IPS-18a (cell line): Measurements from ENCODE around the gene ATP1B1.

Experiments
- H3K27ac ChIP-seq: one replicate; pipeline ENCODE4 v1.5.1; 2013; ENCODE audit warnings: low read length
- H3K27me3 ChIP-seq: one replicate; pipeline ENCODE4 v1.6.1; 2013; ENCODE audit warnings: mild to moderate bottlenecking, low read length; ENCODE audit not compliant: control insufficient read depth, insufficient read depth
- H3K36me3 ChIP-seq: one replicate; pipeline ENCODE4 v1.6.1; 2013; ENCODE audit warnings: low read depth, low read length; ENCODE audit not compliant: control insufficient read depth
- H3K4me1 ChIP-seq: one replicate; pipeline ENCODE4 v1.6.1; 2013; ENCODE audit warnings: low read depth, low read length; ENCODE audit not compliant: control insufficient read depth
- H3K4me3 ChIP-seq: one replicate; pipeline ENCODE4 v1.5.1; 2013; ENCODE audit warnings: low read length
- H3K9ac ChIP-seq: one replicate; pipeline ENCODE4 v1.6.1; 2013; ENCODE audit warnings: mild to moderate bottlenecking, low read length, moderate library complexity
- H3K9me3 ChIP-seq: one replicate; pipeline ENCODE4 v1.6.1; 2013; ENCODE audit warnings: low read depth, low read length; ENCODE audit not compliant: control insufficient read depth

The ATP1B1 gene

GRCh38 chr1:169081503-169082123 is 24.9 kb upstream of the ATP1B1 start:
- H3K36me3 ChIP-seq: no peaks in the 10 kb centered on the region
- no peaks in the 10 kb centered on the region for H3K9me3 ChIP-seq
- no peak overlapping the region for H3K9ac ChIP-seq
- no peak overlapping the region for H3K4me3 ChIP-seq
- H3K27ac ChIP-seq: no peak overlapping the region
- no peaks in the 10 kb centered on the region for H3K27me3 ChIP-seq
- H3K4me1 ChIP-seq: no peaks in the 10 kb centered on the region

GRCh38 chr1:169085911-169086310 is 20.6 kb upstream of the ATP1B1 start:
- Histone ChIP-seq H3K27ac (no peak overlapping the region), H3K9me3 (no peaks in the 10 kb centered on the region), H3K9ac (no peak overlapping the region), H3K4me3 (no peak overlapping the region), H3K36me3 (no peaks in the 10 kb centered on the region), H3K27me3 (no peaks in the 10 kb centered on the region), H3K4me1 (peaks cover 8% of the 10 kb centered on the region)

GRCh38 chr1:169086603-169087455 is 19.7 kb upstream of the ATP1B1 start:
- no peak overlapping the region for H3K27ac ChIP-seq
- peaks cover 8% of the 10 kb centered on the region for H3K4me1 ChIP-seq

GRCh38 chr1:169087876-169088275 is 18.6 kb upstream of the ATP1B1 start:
- Histone ChIP-seq H3K9ac (no peak overlapping the region), H3K4me1 (peaks cover 8% of the 10 kb centered on the region), H3K27ac (no peak overlapping the region), H3K36me3 (no peaks in the 10 kb centered on the region), H3K4me3 (no peak overlapping the region), H3K9me3 (no peaks in the 10 kb centered on the region), H3K27me3 (no peaks in the 10 kb centered on the region)

More at GRCh38 chr1:169086603-169087455, 19.7 kb upstream of the ATP1B1 start:
- Histone ChIP-seq H3K9ac (no peak overlapping the region), H3K4me3 (no peak overlapping the region), H3K27me3 (no peaks in the 10 kb centered on the region), H3K36me3 (no peaks in the 10 kb centered on the region), H3K9me3 (no peaks in the 10 kb centered on the region)

- Histone ChIP-seq H3K27ac (no peak overlapping the region), H3K4me3 (no peak overlapping the region), H3K27me3 (no peaks in the 10 kb centered on the region), H3K36me3 (no peaks in the 10 kb centered on the region), H3K4me1 (peaks cover 8% of the 10 kb centered on the region), H3K9me3 (no peaks in the 10 kb centered on the region), H3K9ac (no peak overlapping the region)
Observed at GRCh38 chr1:169089776-169090175, 16.7 kb upstream of the ATP1B1 start.

- no peaks in the 10 kb centered on the region for H3K36me3 ChIP-seq
- H3K4me1 ChIP-seq: peaks cover 8% of the 10 kb centered on the region
- H3K27ac ChIP-seq: no peak overlapping the region
- H3K9ac ChIP-seq: no peak overlapping the region
- no peaks in the 10 kb centered on the region for H3K9me3 ChIP-seq
- no peaks in the 10 kb centered on the region for H3K27me3 ChIP-seq
- no peak overlapping the region for H3K4me3 ChIP-seq
Observed at GRCh38 chr1:169090308-169090899, 16.1 kb upstream of the ATP1B1 start.

GRCh38 chr1:169090900-169091311 is 15.6 kb upstream of the ATP1B1 start:
- H3K4me3 ChIP-seq: no peak overlapping the region
- H3K9me3 ChIP-seq: no peaks in the 10 kb centered on the region
- no peaks in the 10 kb centered on the region for H3K36me3 ChIP-seq
- no peaks in the 10 kb centered on the region for H3K27me3 ChIP-seq
- H3K4me1 ChIP-seq: peaks cover 8% of the 10 kb centered on the region
- no peak overlapping the region for H3K27ac ChIP-seq
- H3K9ac ChIP-seq: no peak overlapping the region

GRCh38 chr1:169091480-169091941 is 15.0 kb upstream of the ATP1B1 start:
- no peak overlapping the region for H3K4me3 ChIP-seq
- H3K9me3 ChIP-seq: no peaks in the 10 kb centered on the region
- H3K27ac ChIP-seq: no peak overlapping the region
- H3K9ac ChIP-seq: no peak overlapping the region
- no peaks in the 10 kb centered on the region for H3K27me3 ChIP-seq
- H3K4me1 ChIP-seq: peaks cover 8% of the 10 kb centered on the region
- no peaks in the 10 kb centered on the region for H3K36me3 ChIP-seq

GRCh38 chr1:169092399-169092798 is 14.1 kb upstream of the ATP1B1 start:
- H3K36me3 ChIP-seq: no peaks in the 10 kb centered on the region
- no peak overlapping the region for H3K9ac ChIP-seq
- no peak overlapping the region for H3K4me3 ChIP-seq
- H3K9me3 ChIP-seq: no peaks in the 10 kb centered on the region
- no peaks in the 10 kb centered on the region for H3K27me3 ChIP-seq
- H3K4me1 ChIP-seq: peaks cover 8% of the 10 kb centered on the region
- H3K27ac ChIP-seq: no peak overlapping the region

- Histone ChIP-seq H3K4me1 (peaks cover 5% of the 10 kb centered on the region), H3K27ac (no peak overlapping the region)
Observed at GRCh38 chr1:169094897-169095569, 11.5 kb upstream of the ATP1B1 start.

GRCh38 chr1:169098380-169098779 is 8.1 kb upstream of the ATP1B1 start:
- H3K9me3 ChIP-seq: no peaks in the 10 kb centered on the region
- H3K9ac ChIP-seq: no peak overlapping the region
- no peak overlapping the region for H3K27ac ChIP-seq
- H3K4me1 ChIP-seq: peaks cover 10% of the 10 kb centered on the region
- H3K36me3 ChIP-seq: no peaks in the 10 kb centered on the region
- H3K4me3 ChIP-seq: no peak overlapping the region
- H3K27me3 ChIP-seq: no peaks in the 10 kb centered on the region

More at GRCh38 chr1:169094897-169095569, 11.5 kb upstream of the ATP1B1 start:
- Histone ChIP-seq H3K9me3 (no peaks in the 10 kb centered on the region), H3K36me3 (no peaks in the 10 kb centered on the region), H3K9ac (no peak overlapping the region), H3K27me3 (no peaks in the 10 kb centered on the region), H3K4me3 (no peak overlapping the region)
